SU-DHL-6 (cell line): ENCODE data around the gene PDE7B.

Experiments
- H2AFZ ChIP-seq: fragments of 200-600 bp; sonication (generic); 2 replicates; pipeline ENCODE4 v1.6.1; 2014; ENCODE audit warnings: low read depth, mild to moderate bottlenecking, moderate library complexity, mixed read lengths, antibody characterized with exemption, low read length; ENCODE audit not compliant: severe bottlenecking
- H3F3A ChIP-seq: fragments of 200-600 bp; shearing (Covaris generic); 2 replicates; pipeline ENCODE4 v1.6.0; 2016; ENCODE audit warnings: antibody characterized with exemption, mild to moderate bottlenecking; ENCODE audit not compliant: insufficient read depth
- H3K27ac ChIP-seq: fragments of 200-600 bp; sonication (generic); 2 replicates; pipeline ENCODE4 v1.5.1; 2016; ENCODE audit warnings: low read depth, mild to moderate bottlenecking, low read length, moderate library complexity, mixed read lengths
- H3K27me3 ChIP-seq: fragments of 200-600 bp; sonication (generic), shearing (Covaris generic); 2 replicates; pipeline ENCODE4 v1.6.0; 2014; ENCODE audit warnings: mild to moderate bottlenecking, low read length
- H3K36me3 ChIP-seq: fragments of 200-600 bp; sonication (generic); 2 replicates; pipeline ENCODE4 v1.6.1; 2014; ENCODE audit warnings: mild to moderate bottlenecking, low read length, mixed read lengths
- H3K4me2 ChIP-seq: fragments of 300-600, 200-600 bp; shearing (Covaris generic), sonication (generic); 2 replicates; pipeline ENCODE4 v1.6.0; 2014; ENCODE audit warnings: low read length, low read depth, mild to moderate bottlenecking; ENCODE audit not compliant: poor library complexity, severe bottlenecking
- H3K4me3 ChIP-seq: fragments of 200-600 bp; sonication (generic); 2 replicates; pipeline ENCODE4 v1.5.1; 2014; ENCODE audit warnings: antibody characterized with exemption, low read length, mild to moderate bottlenecking, mixed read lengths; ENCODE audit not compliant: insufficient read depth, poor library complexity, severe bottlenecking
- H3K79me2 ChIP-seq: fragments of 200-600 bp; sonication (generic); 2 replicates; pipeline ENCODE4 v1.6.1; 2014; ENCODE audit warnings: mild to moderate bottlenecking, low read length, moderate library complexity; ENCODE audit not compliant: insufficient read depth
- H3K9ac ChIP-seq: fragments of 200-600 bp; sonication (generic); 2 replicates; pipeline ENCODE4 v1.7.0; 2014; ENCODE audit warnings: mild to moderate bottlenecking, low read length
- H3K9me2 ChIP-seq: fragments of 200-600 bp; sonication (generic); replicated peaks from 2 replicates; pipeline ENCODE4 v1.6.1; 2014; ENCODE audit warnings: low read length; ENCODE audit not compliant: insufficient read depth
- H3K9me3 ChIP-seq: fragments of 200-600 bp; sonication (generic); 2 replicates; pipeline ENCODE4 v1.6.1; 2014; ENCODE audit warnings: low read length, mixed read lengths; ENCODE audit not compliant: insufficient read depth
- H4K20me1 ChIP-seq: fragments of 200-600 bp; sonication (generic); 2 replicates; pipeline ENCODE4 v1.6.1; 2014; ENCODE audit warnings: low read depth, mild to moderate bottlenecking, antibody characterized with exemption, low read length, moderate library complexity, mixed read lengths
- EZH2phosphoT487 ChIP-seq: fragments of 200-600 bp; sonication (generic), shearing (Covaris generic); conservative IDR thresholded peaks from 2 replicates; pipeline ENCODE4 v1.6.1; 2018; ENCODE audit warnings: mild to moderate bottlenecking, antibody characterized with exemption, low read length, moderate library complexity, mixed read lengths
- TF ChIP-seq, protein P1 (sequence below): fragments of 200-600 bp; sonication (generic); IDR thresholded peaks from one replicate; pipeline ENCODE4 v1.5.1; 2017; ENCODE audit warnings: antibody characterized with exemption, mild to moderate bottlenecking, low read length, moderate library complexity; ENCODE audit not compliant: insufficient read depth, poor library complexity, severe bottlenecking

PDE7B gene

DNA sequence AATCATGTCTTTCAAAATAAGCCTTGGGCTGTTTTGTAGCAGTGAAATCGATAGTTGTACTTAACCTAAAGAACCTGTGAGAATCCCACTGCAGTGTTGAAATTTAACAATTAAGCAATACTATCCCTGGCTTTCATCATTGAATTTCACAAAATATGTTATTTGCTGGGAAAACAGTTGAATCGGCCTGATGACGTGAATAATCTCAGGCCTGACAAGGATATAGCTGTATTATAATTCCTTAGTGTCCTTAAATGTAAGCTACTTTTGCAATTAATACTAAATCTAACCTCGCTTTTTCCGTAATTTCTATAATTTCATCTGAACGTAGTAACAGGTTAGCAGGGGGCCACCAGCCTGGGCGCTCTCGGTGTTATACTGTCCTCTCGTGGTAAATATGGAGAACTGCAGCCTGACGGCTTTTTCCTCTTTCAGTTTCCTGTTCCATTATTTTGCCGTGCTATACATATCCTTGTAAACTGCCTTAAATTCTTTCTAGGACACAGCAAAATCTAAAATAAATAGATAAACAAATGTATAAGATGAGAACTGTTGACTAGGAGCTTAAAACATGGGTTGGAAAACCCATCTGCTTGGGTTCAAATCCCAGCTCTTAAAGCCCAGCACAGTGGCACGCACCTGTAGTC lies 374.6 kb downstream of the PDE7B start:
- H3K4me3 ChIP-seq, result no peak overlapping the region
- H3K9me2 ChIP-seq, result no peaks in the 10 kb centered on the region
- H3K4me2 ChIP-seq, result peak overlapping the region; percentile 41
- no peaks in the 10 kb centered on the region for H4K20me1 ChIP-seq
- H3K27ac ChIP-seq, result no peak overlapping the region
- no peak overlapping the region for H3K9ac ChIP-seq
- H3K79me2 ChIP-seq, result no peaks in the 10 kb centered on the region
- 0 out of 2 replicates have a peak, but pooled peaks cover 4% of the 10 kb centered on the region for H3K36me3 ChIP-seq
- peak overlapping the region; percentile 64 for H2AFZ ChIP-seq
- TF ChIP-seq EZH2phosphoT487, result no peak
- TF ChIP-seq, protein P1, sequence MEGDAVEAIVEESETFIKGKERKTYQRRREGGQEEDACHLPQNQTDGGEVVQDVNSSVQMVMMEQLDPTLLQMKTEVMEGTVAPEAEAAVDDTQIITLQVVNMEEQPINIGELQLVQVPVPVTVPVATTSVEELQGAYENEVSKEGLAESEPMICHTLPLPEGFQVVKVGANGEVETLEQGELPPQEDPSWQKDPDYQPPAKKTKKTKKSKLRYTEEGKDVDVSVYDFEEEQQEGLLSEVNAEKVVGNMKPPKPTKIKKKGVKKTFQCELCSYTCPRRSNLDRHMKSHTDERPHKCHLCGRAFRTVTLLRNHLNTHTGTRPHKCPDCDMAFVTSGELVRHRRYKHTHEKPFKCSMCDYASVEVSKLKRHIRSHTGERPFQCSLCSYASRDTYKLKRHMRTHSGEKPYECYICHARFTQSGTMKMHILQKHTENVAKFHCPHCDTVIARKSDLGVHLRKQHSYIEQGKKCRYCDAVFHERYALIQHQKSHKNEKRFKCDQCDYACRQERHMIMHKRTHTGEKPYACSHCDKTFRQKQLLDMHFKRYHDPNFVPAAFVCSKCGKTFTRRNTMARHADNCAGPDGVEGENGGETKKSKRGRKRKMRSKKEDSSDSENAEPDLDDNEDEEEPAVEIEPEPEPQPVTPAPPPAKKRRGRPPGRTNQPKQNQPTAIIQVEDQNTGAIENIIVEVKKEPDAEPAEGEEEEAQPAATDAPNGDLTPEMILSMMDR, result peak; percentile 97
- no peaks in the 10 kb centered on the region for H3F3A ChIP-seq
- H3K9me3 ChIP-seq, result no peaks in the 10 kb centered on the region
- H3K27me3 ChIP-seq, result no peaks in the 10 kb centered on the region

DNA sequence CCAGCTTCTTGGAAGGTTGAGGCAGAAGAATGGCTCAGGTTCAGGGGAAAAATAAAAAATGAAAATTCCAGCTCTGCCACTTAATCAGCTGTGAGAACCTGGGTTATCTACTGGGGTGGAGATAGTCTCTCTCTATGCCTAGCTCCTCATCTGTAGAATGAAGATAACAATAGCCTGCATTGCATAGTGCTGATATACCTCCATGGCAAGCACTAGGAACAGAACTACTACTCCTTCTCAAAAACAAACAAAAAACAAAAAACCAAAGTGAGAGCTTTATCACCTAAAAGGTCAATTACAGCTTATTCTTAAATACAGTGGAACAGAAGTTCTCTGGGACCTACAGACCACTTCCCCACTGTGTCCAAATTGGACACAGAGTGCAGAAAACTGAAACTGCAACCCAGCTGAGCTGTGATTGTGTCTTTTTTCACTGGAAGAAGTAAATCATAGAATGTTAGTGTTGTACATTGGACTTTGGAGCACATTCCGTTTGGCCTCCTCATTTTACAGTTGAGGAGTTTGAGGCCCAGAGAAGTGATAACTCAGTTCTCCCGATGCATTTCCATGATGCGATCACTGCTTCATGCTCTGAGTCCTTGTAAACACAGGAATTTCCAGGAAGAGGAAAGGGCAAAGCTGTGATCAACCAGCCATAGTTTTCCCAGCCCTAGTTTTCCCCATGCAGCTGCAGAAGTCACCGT lies 375.3 kb downstream of the PDE7B start:
- Histone ChIP-seq H3F3A (no peaks in the 10 kb centered on the region), H3K4me3 (no peak overlapping the region), H3K36me3 (0 out of 2 replicates have a peak, but pooled peaks cover 4% of the 10 kb centered on the region), H4K20me1 (no peaks in the 10 kb centered on the region), H3K27me3 (no peaks in the 10 kb centered on the region), H2AFZ (peak overlapping the region; percentile 64), H3K79me2 (no peaks in the 10 kb centered on the region), H3K9ac (no peak overlapping the region), H3K27ac (no peak overlapping the region), H3K9me2 (no peaks in the 10 kb centered on the region), H3K9me3 (no peaks in the 10 kb centered on the region), H3K4me2 (peak overlapping the region; percentile 41)
- no peak for TF ChIP-seq EZH2phosphoT487
- TF ChIP-seq, protein P1, result no peak

DNA sequence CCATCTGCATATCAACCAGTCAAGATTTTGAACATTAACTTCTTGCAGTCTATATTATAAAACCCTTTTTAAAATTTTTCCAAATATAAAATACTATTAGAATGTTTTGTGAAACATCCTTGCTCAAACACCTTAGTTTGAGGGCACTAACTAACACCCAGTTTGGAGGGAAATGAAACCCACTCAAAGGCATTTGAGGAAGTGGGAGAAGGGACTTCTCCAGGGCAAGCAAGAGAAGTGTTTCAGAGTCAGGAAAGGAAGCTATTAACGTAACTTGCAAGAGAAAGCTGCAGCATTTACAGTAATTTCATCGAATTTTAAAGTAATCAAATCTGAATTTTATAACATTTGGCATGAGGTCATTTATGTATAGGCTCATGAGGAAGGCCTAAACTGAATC lies 377.3 kb downstream of the PDE7B start:
- no peak overlapping the region for H3K27ac ChIP-seq
- TF ChIP-seq EZH2phosphoT487, result no peak
- TF ChIP-seq, protein P1, result no peak
- no peaks in the 10 kb centered on the region for H4K20me1 ChIP-seq
- no peak overlapping the region for H3K4me2 ChIP-seq
- H3K9me3 ChIP-seq, result no peaks in the 10 kb centered on the region
- 0 out of 2 replicates have a peak, but pooled peaks cover 4% of the 10 kb centered on the region for H3F3A ChIP-seq
- no peaks in the 10 kb centered on the region for H3K27me3 ChIP-seq
- no peak overlapping the region for H3K9ac ChIP-seq
- H3K9me2 ChIP-seq, result no peaks in the 10 kb centered on the region
- H3K36me3 ChIP-seq, result peaks cover 15% of the 10 kb centered on the region; the same call in 1 of the 2 replicates
- H3K4me3 ChIP-seq, result no peak overlapping the region
- H3K79me2 ChIP-seq, result no peaks in the 10 kb centered on the region
- H2AFZ ChIP-seq, result no peak overlapping the region
